Activated gamma-delta T cell treated with anti-CD3 and anti-CD28 coated beads, Interleukin-2, amount 50 U/mL, for 16 hours (primary cell): Measurements from ENCODE around the gene VLDLR.

Experiments
- DNase-seq: peaks from one replicate; pipeline ENCODE4 v3.0.0-alpha.2; 2020; ENCODE audit warnings: low read depth

VLDLR gene

GRCh38 chr9:2622461-2623287, 1.1 kb downstream of the VLDLR start:
- DNase-seq, result no peak

GRCh38 chr9:2623288-2624050, 1.9 kb downstream of the VLDLR start:
- DNase-seq, result no peak

- no peak for DNase-seq
Measured at GRCh38 chr9:2624051-2624682, 2.6 kb downstream of the VLDLR start.

- no peak for DNase-seq
Measured at GRCh38 chr9:2625427-2625826, 3.8 kb downstream of the VLDLR start.

- no peak for DNase-seq
Measured at GRCh38 chr9:2628919-2629318, 7.3 kb downstream of the VLDLR start.

GRCh38 chr9:2630158-2630557, 8.6 kb downstream of the VLDLR start:
- DNase-seq, result no peak

GRCh38 chr9:2631263-2631662, 9.7 kb downstream of the VLDLR start:
- DNase-seq, result no peak

- no peak for DNase-seq
Measured at GRCh38 chr9:2634153-2634552, 12.6 kb downstream of the VLDLR start.

- DNase-seq, result no peak
Measured at GRCh38 chr9:2634818-2635217, 13.2 kb downstream of the VLDLR start.

GRCh38 chr9:2635922-2636321, 14.3 kb downstream of the VLDLR start:
- no peak for DNase-seq

GRCh38 chr9:2637390-2637789, 15.8 kb downstream of the VLDLR start:
- no peak for DNase-seq

GRCh38 chr9:2638871-2639673, 17.5 kb downstream of the VLDLR start:
- no peak for DNase-seq

GRCh38 chr9:2639786-2640185, 18.2 kb downstream of the VLDLR start:
- no peak for DNase-seq

GRCh38 chr9:2640570-2640969, 19.0 kb downstream of the VLDLR start:
- no peak for DNase-seq

- no peak for DNase-seq
Measured at GRCh38 chr9:2641033-2641432, 19.4 kb downstream of the VLDLR start.

GRCh38 chr9:2642068-2642467, 20.5 kb downstream of the VLDLR start:
- no peak for DNase-seq

GRCh38 chr9:2645569-2645968, 24.0 kb downstream of the VLDLR start:
- no peak for DNase-seq

GRCh38 chr9:2655411-2655901, 33.9 kb downstream of the VLDLR start:
- DNase-seq, result no peak

GRCh38 chr9:2657427-2657826, 35.8 kb downstream of the VLDLR start:
- DNase-seq, result no peak

- DNase-seq, result no peak
Measured at GRCh38 chr9:2662496-2662895, 40.9 kb downstream of the VLDLR start.

GRCh38 chr9:2663461-2664173, 42.0 kb downstream of the VLDLR start:
- no peak for DNase-seq
